ENCODE data around the gene EMC8. TPM values are rescaled to one million over a fixed set of nuclear protein-coding genes. Genes with fewer than 3 reads are reported as not detected.
A peak's percentile ranks its signal among the peaks of the same experiment; 100 is the strongest.

EMC8 gene
- total RNA-seq, 6 experiments from 2014 or later: 9.2 to 22.4 (median 12.1) TPM

DNA sequence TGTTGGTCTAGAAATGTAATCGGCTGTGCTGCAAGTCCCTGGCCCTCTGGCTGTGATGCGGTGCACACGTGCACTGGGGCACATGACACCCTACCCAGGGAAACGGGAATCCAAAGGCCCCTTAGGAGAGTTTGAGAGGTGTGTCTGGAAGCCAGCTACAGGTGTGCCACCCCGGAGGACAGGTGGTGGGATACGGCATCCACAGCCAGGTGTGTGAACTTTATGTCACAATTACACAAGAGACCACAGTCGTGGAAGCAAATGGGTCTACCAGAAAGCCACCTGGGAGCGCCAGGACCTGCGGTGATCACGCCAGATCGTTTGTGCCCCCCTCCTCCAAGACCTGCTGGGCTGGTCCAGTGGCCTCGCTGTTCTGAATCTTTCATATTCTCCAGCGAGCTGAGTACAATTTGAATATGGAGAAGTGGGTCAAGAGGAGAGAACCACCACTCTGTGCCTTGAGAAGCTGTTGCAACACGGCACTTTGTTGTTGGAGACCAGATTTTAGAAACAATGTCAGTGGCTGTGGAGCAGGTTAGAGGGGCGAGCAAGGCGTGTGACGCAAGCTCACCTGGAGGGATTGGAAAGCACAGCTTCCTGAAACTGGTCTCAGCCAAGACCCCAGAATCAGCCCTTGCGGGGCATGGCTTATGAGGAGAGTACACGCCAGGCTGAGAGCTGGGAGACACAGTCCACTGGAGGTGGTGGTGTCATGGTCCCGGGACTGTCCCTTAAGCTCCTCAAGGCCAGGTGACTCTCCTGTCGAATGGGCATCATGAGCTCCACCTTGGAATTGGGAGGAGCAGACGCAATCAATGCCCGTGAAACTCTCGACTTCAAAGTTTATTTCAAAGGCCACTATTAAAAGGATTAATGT lies 37.6 kb upstream of the EMC8 start:
- no peak for ATAC-seq
- TF ChIP-seq, protein P1, sequence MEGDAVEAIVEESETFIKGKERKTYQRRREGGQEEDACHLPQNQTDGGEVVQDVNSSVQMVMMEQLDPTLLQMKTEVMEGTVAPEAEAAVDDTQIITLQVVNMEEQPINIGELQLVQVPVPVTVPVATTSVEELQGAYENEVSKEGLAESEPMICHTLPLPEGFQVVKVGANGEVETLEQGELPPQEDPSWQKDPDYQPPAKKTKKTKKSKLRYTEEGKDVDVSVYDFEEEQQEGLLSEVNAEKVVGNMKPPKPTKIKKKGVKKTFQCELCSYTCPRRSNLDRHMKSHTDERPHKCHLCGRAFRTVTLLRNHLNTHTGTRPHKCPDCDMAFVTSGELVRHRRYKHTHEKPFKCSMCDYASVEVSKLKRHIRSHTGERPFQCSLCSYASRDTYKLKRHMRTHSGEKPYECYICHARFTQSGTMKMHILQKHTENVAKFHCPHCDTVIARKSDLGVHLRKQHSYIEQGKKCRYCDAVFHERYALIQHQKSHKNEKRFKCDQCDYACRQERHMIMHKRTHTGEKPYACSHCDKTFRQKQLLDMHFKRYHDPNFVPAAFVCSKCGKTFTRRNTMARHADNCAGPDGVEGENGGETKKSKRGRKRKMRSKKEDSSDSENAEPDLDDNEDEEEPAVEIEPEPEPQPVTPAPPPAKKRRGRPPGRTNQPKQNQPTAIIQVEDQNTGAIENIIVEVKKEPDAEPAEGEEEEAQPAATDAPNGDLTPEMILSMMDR (IDR thresholded peaks at IDR 0.05): no peak
- no peak for TF ChIP-seq POLR2A (IDR thresholded peaks at IDR 0.05)
- WGBS (ENCODE audit: insufficient coverage, low coverage, low lambda C conversion rate, missing lambda C conversion rate): 71% methylated on average over 11 of the region's 24 CpGs
- intact Hi-C loops (cut with DNase I): no loop called here
- Histone ChIP-seq H3K4me3 (no peak overlapping the region), H3K9me3 (no peaks in the 10 kb centered on the region), H3K36me3 (no peaks in the 10 kb centered on the region), H3K27ac (no peak overlapping the region), H3K27me3 (no peaks in the 10 kb centered on the region), H3K4me1 (no peaks in the 10 kb centered on the region)
- peak in 2 of 3 donors; percentile 8 to 22 for DNase-seq

DNA sequence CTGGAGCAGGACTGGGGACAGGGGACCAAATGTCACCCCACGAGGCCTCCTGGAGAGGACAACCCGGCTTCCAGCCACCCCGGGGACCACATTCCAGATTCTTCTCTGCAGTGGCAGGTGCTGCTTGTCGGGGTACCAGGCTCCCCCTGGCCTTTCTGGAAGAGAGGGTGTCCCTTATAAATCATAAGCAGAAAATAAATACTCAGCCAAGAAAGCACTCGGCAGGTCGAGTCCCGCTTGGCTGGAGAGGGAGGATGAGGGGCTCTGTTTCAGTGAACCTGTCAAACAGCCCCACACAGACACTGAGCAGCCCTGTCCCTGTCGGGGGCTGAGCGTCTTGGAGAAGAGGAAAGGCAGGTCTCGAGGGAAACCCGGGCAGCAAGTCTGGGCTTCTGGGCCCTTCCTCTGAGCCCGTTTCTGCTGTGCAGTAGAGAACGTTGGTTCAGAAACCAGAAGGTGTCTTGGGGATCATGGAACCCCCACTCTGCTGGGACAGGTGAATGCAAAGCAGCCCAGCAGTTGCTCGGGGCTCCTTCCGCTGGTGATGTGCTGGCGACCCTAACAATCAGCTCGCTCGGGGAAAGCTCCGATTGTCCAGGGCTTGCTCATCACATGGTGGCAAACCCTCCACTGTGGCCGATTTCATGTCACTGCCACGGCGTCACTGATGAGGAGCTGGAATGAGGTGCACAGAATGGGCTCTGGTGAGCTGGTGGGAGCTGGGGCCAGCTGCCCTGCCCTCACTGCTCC lies 36.8 kb upstream of the EMC8 start:
- WGBS (ENCODE audit: insufficient coverage, low coverage, low lambda C conversion rate, missing lambda C conversion rate): 71% methylated on average over 10 of the region's 22 CpGs
- Histone ChIP-seq H3K27ac (no peak overlapping the region), H3K4me1 (no peaks in the 10 kb centered on the region), H3K9me3 (no peaks in the 10 kb centered on the region), H3K36me3 (no peaks in the 10 kb centered on the region), H3K27me3 (no peaks in the 10 kb centered on the region), H3K4me3 (no peak overlapping the region)
- TF ChIP-seq POLR2A (IDR thresholded peaks at IDR 0.05): no peak
- TF ChIP-seq, protein P1 (IDR thresholded peaks at IDR 0.05): no peak
- ATAC-seq: no peak
- intact Hi-C loops (cut with DNase I): no loop called here
- DNase-seq: peak in 1 of 3 donors; percentile 40

DNA sequence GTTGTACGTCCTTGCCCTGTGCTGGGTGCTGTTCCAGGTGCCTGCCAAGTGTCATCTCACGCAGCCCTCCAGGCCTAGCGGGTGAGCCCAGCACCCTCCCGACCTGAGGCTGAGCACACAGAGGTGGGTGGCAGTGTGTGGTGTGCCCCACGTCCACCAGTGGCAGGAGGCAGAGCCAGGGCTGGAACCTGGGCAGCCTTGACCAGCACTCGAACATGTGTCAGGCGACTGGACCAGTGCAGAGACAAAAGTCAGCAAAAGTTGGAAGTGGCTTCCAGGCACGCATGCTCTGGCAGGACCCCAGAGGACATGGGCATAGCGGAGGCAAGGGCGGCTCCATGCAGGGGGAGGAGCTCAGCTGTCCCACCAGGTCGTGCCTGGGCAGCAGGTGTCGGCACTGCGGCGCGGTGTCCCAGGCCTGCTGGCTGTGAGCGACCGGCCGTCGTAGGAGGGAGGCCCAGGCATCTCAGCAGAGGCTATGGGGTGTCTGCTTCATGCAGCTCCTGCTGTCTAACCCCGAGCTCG lies 35.9 kb upstream of the EMC8 start:
- intact Hi-C loops (cut with DNase I): no loop called here
- WGBS (ENCODE audit: insufficient coverage, low coverage, low lambda C conversion rate, missing lambda C conversion rate): 70% methylated on average over 2 of the region's 21 CpGs
- Histone ChIP-seq H3K27me3 (no peaks in the 10 kb centered on the region), H3K9me3 (no peaks in the 10 kb centered on the region), H3K4me3 (no peak overlapping the region), H3K36me3 (no peaks in the 10 kb centered on the region), H3K4me1 (no peaks in the 10 kb centered on the region), H3K27ac (no peak overlapping the region)
- TF ChIP-seq POLR2A (IDR thresholded peaks at IDR 0.05): no peak
- TF ChIP-seq, protein P1 (IDR thresholded peaks at IDR 0.05): no peak
- peak in 1 of 4 donors; percentile 8 for ATAC-seq
- DNase-seq: peak in 1 of 3 donors; percentile 27

DNA sequence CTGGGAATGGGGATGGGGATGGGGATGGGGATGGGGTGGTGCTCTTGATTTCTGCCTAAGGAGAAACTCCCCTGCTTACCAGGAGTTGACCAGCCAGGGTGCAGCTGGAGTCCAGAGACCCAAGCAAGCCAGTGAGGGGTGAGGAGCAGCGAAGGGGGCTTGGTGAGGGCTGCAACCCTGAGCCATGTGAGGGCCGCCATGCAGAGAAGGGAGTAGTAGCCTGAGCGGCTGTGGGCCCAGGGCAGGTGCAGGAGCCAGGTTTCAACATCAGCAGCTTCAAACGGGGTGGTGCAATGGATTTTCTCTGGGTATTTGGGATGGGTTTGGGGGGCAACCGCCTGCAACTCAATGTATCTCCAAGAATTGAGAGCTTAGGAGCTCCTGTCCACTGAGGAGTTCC lies 35.4 kb upstream of the EMC8 start:
- no peak for ATAC-seq
- H3K4me3 ChIP-seq: no peak overlapping the region
- intact Hi-C loops (cut with DNase I): no loop called here
- no peak overlapping the region for H3K27ac ChIP-seq
- H3K4me1 ChIP-seq: no peaks in the 10 kb centered on the region
- TF ChIP-seq, protein P1 (IDR thresholded peaks at IDR 0.05): no peak
- no peaks in the 10 kb centered on the region for H3K36me3 ChIP-seq
- H3K9me3 ChIP-seq: no peaks in the 10 kb centered on the region
- DNase-seq: peak in 1 of 3 donors; percentile 32
- no peaks in the 10 kb centered on the region for H3K27me3 ChIP-seq
- 64% methylated on average over 3 of the region's 5 CpGs for WGBS (ENCODE audit: insufficient coverage, low coverage, low lambda C conversion rate, missing lambda C conversion rate)

All from right lobe of liver (tissue), 6 donors.